G401.6 (cell line): ENCODE results near the gene FAM185A.
"Not testable (repeated sequence)": the region's sequence is repeated elsewhere in the genome, so short reads cannot be mapped to it uniquely, and the experiment has no call there.

ENCODE experiments used
- FAIRE-seq: peaks from 2 replicates; lab custom pipeline; 2012; peaks lifted over from hg19 to GRCh38; lab: Jason Lieb, UNC

The FAM185A gene

GRCh38 chr7:102832674-102833073 is 83.9 kb downstream of the FAM185A start:
- FAIRE-seq: no peak

DNA sequence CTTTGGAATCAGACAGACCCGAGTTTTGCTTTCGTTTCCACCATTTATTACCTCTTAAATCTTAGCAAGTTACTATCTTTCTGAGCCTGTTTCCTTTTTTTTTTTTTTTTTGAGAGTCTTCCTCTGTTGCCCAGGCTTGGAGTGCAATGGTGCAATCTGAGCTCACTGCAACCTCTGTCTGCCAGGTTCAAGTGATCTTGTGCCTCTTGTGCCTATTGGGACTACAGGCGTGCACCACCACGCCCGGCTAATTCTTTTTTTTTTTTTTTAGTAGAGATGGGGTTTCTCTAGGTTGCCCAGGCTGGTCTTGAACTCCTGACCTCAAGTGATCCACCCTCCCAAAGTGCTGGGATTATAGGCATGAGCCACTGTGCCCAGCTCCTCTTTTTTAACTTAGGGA is 84.5 kb downstream of the FAM185A start:
- no peak for FAIRE-seq

- no peak for FAIRE-seq
Measured at GRCh38 chr7:102834466-102834865, 85.7 kb downstream of the FAM185A start.

GRCh38 chr7:102834999-102835398 is 86.2 kb downstream of the FAM185A start:
- no peak for FAIRE-seq

GRCh38 chr7:102836191-102836919 is 87.6 kb downstream of the FAM185A start:
- FAIRE-seq: no peak

- no peak for FAIRE-seq
Measured at GRCh38 chr7:102836977-102837376, 88.2 kb downstream of the FAM185A start.

DNA sequence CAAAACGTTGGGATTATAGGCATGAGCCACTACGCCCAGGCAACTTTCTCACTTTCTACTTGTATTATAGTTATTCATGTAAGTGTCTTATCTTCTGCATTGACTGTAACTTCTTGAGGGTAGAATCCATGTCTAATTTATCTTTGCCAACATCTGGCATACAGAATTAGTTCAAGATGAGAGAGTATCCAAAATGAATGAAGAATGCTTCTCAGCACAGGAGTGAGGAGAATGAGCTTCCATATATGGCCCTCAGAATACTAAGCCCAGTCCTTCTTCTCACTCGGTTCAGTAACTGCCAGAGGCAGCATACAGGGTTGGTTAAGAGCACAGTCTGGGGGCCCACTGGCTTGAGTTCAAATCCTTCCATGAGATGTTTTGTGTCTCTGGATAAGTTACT is 89.0 kb downstream of the FAM185A start:
- no peak for FAIRE-seq

DNA sequence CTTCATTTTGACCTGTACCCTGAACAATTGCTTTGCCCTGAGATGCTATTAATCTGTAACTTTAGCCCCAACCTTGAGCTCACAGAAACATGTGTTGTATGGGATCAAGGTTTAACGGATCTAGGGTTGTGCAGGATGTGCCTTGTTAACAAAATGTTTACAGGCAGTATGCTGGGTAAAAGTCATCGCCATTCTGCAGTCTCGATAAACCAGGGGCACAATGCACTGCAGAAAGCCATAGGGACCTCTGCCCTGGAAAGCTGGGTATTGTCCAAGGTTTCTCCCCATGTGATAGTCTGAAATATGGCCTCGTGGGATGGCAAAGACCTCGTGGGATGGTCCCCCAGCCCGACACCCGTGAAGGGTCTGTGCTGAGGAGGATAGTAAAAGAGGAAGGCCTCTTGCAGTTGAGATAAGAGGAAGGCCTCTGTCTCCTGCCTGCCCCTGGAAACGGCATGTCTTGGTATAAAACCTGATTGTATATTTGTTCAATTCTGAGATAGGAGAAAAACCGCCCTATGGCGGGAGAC is 89.8 kb downstream of the FAM185A start:
- not testable (repeated sequence) for FAIRE-seq

- FAIRE-seq: no peak
Measured at GRCh38 chr7:102840404-102840803, 91.6 kb downstream of the FAM185A start.

GRCh38 chr7:102841290-102841689 is 92.5 kb downstream of the FAM185A start:
- no peak for FAIRE-seq

- no peak for FAIRE-seq
Measured at GRCh38 chr7:102842284-102842683, 93.5 kb downstream of the FAM185A start.

DNA sequence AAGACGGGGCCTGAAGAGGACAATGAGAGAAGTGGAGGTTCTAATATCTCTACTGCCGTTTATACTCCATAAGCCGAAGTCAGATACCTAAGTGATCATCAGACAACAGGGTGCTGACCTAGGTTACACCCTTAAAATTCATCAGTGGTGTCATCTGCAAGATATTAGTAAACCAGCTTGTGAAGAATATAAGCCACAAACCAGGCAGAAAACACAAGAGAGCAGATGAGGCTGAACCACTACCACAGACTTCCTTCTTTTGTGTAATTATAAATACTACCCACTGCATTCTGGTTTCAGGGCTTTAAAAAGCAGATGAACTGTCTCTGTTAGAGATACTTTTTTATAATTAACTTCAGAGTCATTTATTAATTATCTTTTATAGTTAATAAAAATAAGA is 95.1 kb downstream of the FAM185A start:
- FAIRE-seq: no peak

DNA sequence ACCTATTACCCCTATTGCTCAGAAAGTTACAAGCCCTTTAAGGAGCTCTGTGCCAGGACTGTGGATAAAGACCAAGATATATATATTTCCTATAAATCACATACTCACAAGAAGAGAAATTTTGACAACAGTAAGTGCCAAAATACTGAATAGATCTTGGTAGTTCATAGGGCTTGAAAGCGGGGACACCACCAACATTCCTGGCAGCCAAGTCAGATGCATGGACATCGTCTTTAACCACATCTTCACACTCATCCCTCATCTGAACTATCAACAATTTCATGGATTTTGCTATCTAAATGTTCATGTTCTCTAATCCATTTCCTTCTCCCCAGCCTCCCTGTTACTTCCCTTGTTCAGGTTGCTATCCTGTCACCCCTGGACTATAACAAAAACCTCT is 96.5 kb downstream of the FAM185A start:
- no peak for FAIRE-seq

GRCh38 chr7:102849079-102849478 is 100.3 kb downstream of the FAM185A start:
- FAIRE-seq: no peak

- FAIRE-seq: no peak
Measured at GRCh38 chr7:102849538-102849937, 100.7 kb downstream of the FAM185A start.

- no peak for FAIRE-seq
Measured at GRCh38 chr7:102856036-102856435, 107.2 kb downstream of the FAM185A start.
